ENCODE results near the gene REV3L.

GRCh38 chr6:111418971-111419693 lies 63.9 kb downstream of the REV3L start:
- TF ChIP-seq POLR2AphosphoS2 (IDR thresholded peaks at IDR 0.05; ENCODE audit: low read length) (no peak), CREBBP (IDR thresholded peaks at IDR 0.05; ENCODE audit: low read depth, low read length) (no peak), RFX5 (IDR thresholded peaks at IDR 0.05; ENCODE audit: low read depth, low read length) (no peak), EZH2 (IDR thresholded peaks at IDR 0.05; ENCODE audit: borderline replicate concordance, low read depth, low read length) (no peak), NCOA2 (IDR thresholded peaks at IDR 0.05; ENCODE audit: partially characterized antibody in 2 of 2) (no peak), CHD7 (IDR thresholded peaks at IDR 0.05; ENCODE audit: low read depth, low read length) (no peak), HNRNPL (IDR thresholded peaks at IDR 0.05; ENCODE audit: low read depth, low read length) (no peak), ZZZ3 (IDR thresholded peaks at IDR 0.05) (no peak), CTCF (IDR thresholded peaks at IDR 0.05 in 2 of 3, conservative IDR thresholded peaks at IDR 0.05 in 1 of 3; ENCODE audit: insufficient read depth in 2 of 3, low read depth in 1 of 3, low read length in 3 of 3) (no peak), MAFF (IDR thresholded peaks at IDR 0.05; ENCODE audit: low read length) (no peak), NRF1 (conservative IDR thresholded peaks at IDR 0.05 in 1 of 2, IDR thresholded peaks at IDR 0.05 in 1 of 2) (no peak)
